ENCODE results near the gene PTGIR.

Gene PTGIR

GRCh38 chr19:46600384-46601317, 24.2 kb downstream of the PTGIR start:
- CTCF ChIA-PET, result interaction anchor here (0.6 to 4.9 kb wide), 10 partner anchors 11 to 205 kb away, joined by 3 to 24 read pairs (median 3); partner anchors contain the start of gene DACT3
- Histone ChIP-seq H3K4me3 (ENCODE audit: control insufficient read depth in 1 of 7, extremely low read depth in 1 of 7, insufficient read depth in 4 of 7, low read depth in 2 of 7, low read length in 6 of 7) (peak overlapping the region; percentile 58 to 100 (median 95)), H3K9me3 (ENCODE audit: control extremely low read depth in 1 of 5, control insufficient read depth in 4 of 5, insufficient read depth in 2 of 5, low read depth in 1 of 5, low read length in 4 of 5) (peaks cover 0 to 6% (median 3%) of the 10 kb centered on the region in 5 experiments), H3K36me3 (ENCODE audit: control insufficient read depth in 4 of 4, insufficient read depth in 4 of 4, low read length in 3 of 4) (peaks cover 3 to 8% (median 5%) of the 10 kb centered on the region in 4 experiments), H3K27me3 (replicated peaks in 2 of 5; ENCODE audit: control insufficient read depth in 4 of 5, insufficient read depth in 5 of 5, low read length in 4 of 5) (no peaks in the 10 kb centered on the region), H3K27ac (ENCODE audit: insufficient read depth in 1 of 2, low read depth in 1 of 2, low read length in 2 of 2, poor library complexity in 1 of 2, severe bottlenecking in 2 of 2) (peak overlapping the region; percentile 100), H3K4me1 (ENCODE audit: control extremely low read depth in 1 of 4, control insufficient read depth in 4 of 4, insufficient read depth in 4 of 4, low read length in 3 of 4) (peaks cover 0 to 29% (median 28%) of the 10 kb centered on the region in 4 experiments)
- WGBS (ENCODE audit: insufficient coverage), result 2% methylated on average over 56 of the region's 93 CpGs
- POLR2A ChIA-PET, result interaction anchor here (0.6 to 1.3 kb wide), 4 partner anchors 11 to 866 kb away, joined by 3 to 6 read pairs (median 4); partner anchors contain the start of genes DACT3 and ZC3H4
- DNase-seq, result peak; percentile 98 to 99 (median 99)

GRCh38 chr19:46599716-46600373, 25.0 kb downstream of the PTGIR start:
- ChIA-PET POLR2A (interaction anchor here (0.6 to 1.3 kb wide), 2 partner anchors 12 to 866 kb away, joined by 4 to 6 read pairs; no protein-coding TSS in a partner anchor), CTCF (interaction anchor here (1.0 to 4.9 kb wide), 6 partner anchors 12 to 63 kb away, joined by 3 to 24 read pairs (median 3); partner anchors contain the start of gene DACT3)
- whole genome bisulfite sequencing (ENCODE audit: insufficient coverage), result 67% methylated on average over 2 of the region's 9 CpGs

GRCh38 chr19:46598372-46598917, 26.4 kb downstream of the PTGIR start:
- ChIA-PET POLR2A (no interaction called here), CTCF (interaction anchor here (0.8 to 1.2 kb wide), 3 partner anchors 13 to 906 kb away, joined by 3 to 5 read pairs (median 4); partner anchors contain the start of gene QPCTL)

More at GRCh38 chr19:46599716-46600373, 25.0 kb downstream of the PTGIR start:
- peak overlapping the region; percentile 36 to 100 (median 77) for H3K4me3 ChIP-seq (ENCODE audit: control insufficient read depth in 1 of 7, extremely low read depth in 1 of 7, insufficient read depth in 4 of 7, low read depth in 2 of 7, low read length in 6 of 7)
- H3K27ac ChIP-seq (ENCODE audit: insufficient read depth in 1 of 2, low read depth in 1 of 2, low read length in 2 of 2, poor library complexity in 1 of 2, severe bottlenecking in 2 of 2), result peak overlapping the region; percentile 100
- H3K27me3 ChIP-seq (replicated peaks in 2 of 5; ENCODE audit: control insufficient read depth in 4 of 5, insufficient read depth in 5 of 5, low read length in 4 of 5), result no peaks in the 10 kb centered on the region
- no peak for DNase-seq
- peaks cover 0 to under 1% (median 0%) of the 10 kb centered on the region in 4 experiments for H3K36me3 ChIP-seq (ENCODE audit: control insufficient read depth in 4 of 4, insufficient read depth in 4 of 4, low read length in 3 of 4)
- H3K9me3 ChIP-seq (ENCODE audit: control extremely low read depth in 1 of 5, control insufficient read depth in 4 of 5, insufficient read depth in 2 of 5, low read depth in 1 of 5, low read length in 4 of 5), result peaks cover 0 to 6% (median 3%) of the 10 kb centered on the region in 5 experiments
- peaks cover 0 to 29% (median 28%) of the 10 kb centered on the region in 4 experiments for H3K4me1 ChIP-seq (ENCODE audit: control extremely low read depth in 1 of 4, control insufficient read depth in 4 of 4, insufficient read depth in 4 of 4, low read length in 3 of 4)

GRCh38 chr19:46596008-46596407, 28.9 kb downstream of the PTGIR start:
- H3K36me3 ChIP-seq (ENCODE audit: control insufficient read depth in 4 of 4, insufficient read depth in 4 of 4, low read length in 3 of 4), result no peaks in the 10 kb centered on the region
- peaks cover 0 to 6% (median 3%) of the 10 kb centered on the region in 5 experiments for H3K9me3 ChIP-seq (ENCODE audit: control extremely low read depth in 1 of 5, control insufficient read depth in 4 of 5, insufficient read depth in 2 of 5, low read depth in 1 of 5, low read length in 4 of 5)
- ChIA-PET POLR2A (no interaction called here), CTCF (interaction anchor here (0.8 to 0.9 kb wide), 2 partner anchors 10 to 22 kb away, joined by 3 read pairs; no protein-coding TSS in a partner anchor)
- H3K27ac ChIP-seq (ENCODE audit: insufficient read depth in 1 of 2, low read depth in 1 of 2, low read length in 2 of 2, poor library complexity in 1 of 2, severe bottlenecking in 2 of 2), result no peak overlapping the region
- WGBS (ENCODE audit: insufficient coverage), result no CpG with 5 or more reads among the region's 6 CpGs
- no peak overlapping the region for H3K4me3 ChIP-seq (ENCODE audit: control insufficient read depth in 1 of 7, extremely low read depth in 1 of 7, insufficient read depth in 4 of 7, low read depth in 2 of 7, low read length in 6 of 7)
- H3K27me3 ChIP-seq (replicated peaks in 2 of 5; ENCODE audit: control insufficient read depth in 4 of 5, insufficient read depth in 5 of 5, low read length in 4 of 5), result no peaks in the 10 kb centered on the region
- peaks cover 0 to 6% (median 3%) of the 10 kb centered on the region in 4 experiments for H3K4me1 ChIP-seq (ENCODE audit: control extremely low read depth in 1 of 4, control insufficient read depth in 4 of 4, insufficient read depth in 4 of 4, low read length in 3 of 4)
- DNase-seq, result no peak

More at GRCh38 chr19:46598372-46598917, 26.4 kb downstream of the PTGIR start:
- H3K4me1 ChIP-seq (ENCODE audit: control extremely low read depth in 1 of 4, control insufficient read depth in 4 of 4, insufficient read depth in 4 of 4, low read length in 3 of 4), result peaks cover 0 to 21% (median 19%) of the 10 kb centered on the region in 4 experiments
- H3K27ac ChIP-seq (ENCODE audit: insufficient read depth in 1 of 2, low read depth in 1 of 2, low read length in 2 of 2, poor library complexity in 1 of 2, severe bottlenecking in 2 of 2), result no peak overlapping the region
- H3K27me3 ChIP-seq (replicated peaks in 2 of 5; ENCODE audit: control insufficient read depth in 4 of 5, insufficient read depth in 5 of 5, low read length in 4 of 5), result no peaks in the 10 kb centered on the region
- WGBS (ENCODE audit: insufficient coverage), result 100% methylated on average over 4 of the region's 4 CpGs
- H3K4me3 ChIP-seq (ENCODE audit: control insufficient read depth in 1 of 7, extremely low read depth in 1 of 7, insufficient read depth in 4 of 7, low read depth in 2 of 7, low read length in 6 of 7), result no peak overlapping the region
- DNase-seq, result no peak
- H3K9me3 ChIP-seq (ENCODE audit: control extremely low read depth in 1 of 5, control insufficient read depth in 4 of 5, insufficient read depth in 2 of 5, low read depth in 1 of 5, low read length in 4 of 5), result peaks cover 0 to 6% (median 3%) of the 10 kb centered on the region in 5 experiments
- no peaks in the 10 kb centered on the region for H3K36me3 ChIP-seq (ENCODE audit: control insufficient read depth in 4 of 4, insufficient read depth in 4 of 4, low read length in 3 of 4)

- no peak overlapping the region for H3K4me3 ChIP-seq (ENCODE audit: control insufficient read depth in 1 of 7, extremely low read depth in 1 of 7, insufficient read depth in 4 of 7, low read depth in 2 of 7, low read length in 6 of 7)
- H3K9me3 ChIP-seq (ENCODE audit: control extremely low read depth in 1 of 5, control insufficient read depth in 4 of 5, insufficient read depth in 2 of 5, low read depth in 1 of 5, low read length in 4 of 5), result no peaks in the 10 kb centered on the region
- H3K27ac ChIP-seq (ENCODE audit: insufficient read depth in 1 of 2, low read depth in 1 of 2, low read length in 2 of 2, poor library complexity in 1 of 2, severe bottlenecking in 2 of 2), result no peak overlapping the region
- no peak for DNase-seq
- no peaks in the 10 kb centered on the region for H3K4me1 ChIP-seq (ENCODE audit: control extremely low read depth in 1 of 4, control insufficient read depth in 4 of 4, insufficient read depth in 4 of 4, low read length in 3 of 4)
- ChIA-PET POLR2A (no interaction called here), CTCF (no interaction called here)
- H3K27me3 ChIP-seq (replicated peaks in 2 of 5; ENCODE audit: control insufficient read depth in 4 of 5, insufficient read depth in 5 of 5, low read length in 4 of 5), result no peaks in the 10 kb centered on the region
- 100% methylated on average over 1 of the region's 3 CpGs for WGBS (ENCODE audit: insufficient coverage)
- H3K36me3 ChIP-seq (ENCODE audit: control insufficient read depth in 4 of 4, insufficient read depth in 4 of 4, low read length in 3 of 4), result no peaks in the 10 kb centered on the region
Measured at GRCh38 chr19:46591870-46592269, 33.0 kb downstream of the PTGIR start.

GRCh38 chr19:46591254-46591653, 33.6 kb downstream of the PTGIR start:
- POLR2A ChIA-PET, result no interaction called here
- Histone ChIP-seq H3K27me3 (replicated peaks in 2 of 5; ENCODE audit: control insufficient read depth in 4 of 5, insufficient read depth in 5 of 5, low read length in 4 of 5) (no peaks in the 10 kb centered on the region), H3K4me3 (ENCODE audit: control insufficient read depth in 1 of 7, extremely low read depth in 1 of 7, insufficient read depth in 4 of 7, low read depth in 2 of 7, low read length in 6 of 7) (no peak overlapping the region), H3K36me3 (ENCODE audit: control insufficient read depth in 4 of 4, insufficient read depth in 4 of 4, low read length in 3 of 4) (no peaks in the 10 kb centered on the region), H3K9me3 (ENCODE audit: control extremely low read depth in 1 of 5, control insufficient read depth in 4 of 5, insufficient read depth in 2 of 5, low read depth in 1 of 5, low read length in 4 of 5) (peaks cover 0 to 1% (median 0%) of the 10 kb centered on the region in 5 experiments), H3K4me1 (ENCODE audit: control extremely low read depth in 1 of 4, control insufficient read depth in 4 of 4, insufficient read depth in 4 of 4, low read length in 3 of 4) (no peaks in the 10 kb centered on the region), H3K27ac (ENCODE audit: insufficient read depth in 1 of 2, low read depth in 1 of 2, low read length in 2 of 2, poor library complexity in 1 of 2, severe bottlenecking in 2 of 2) (no peak overlapping the region)
- no CpG with 5 or more reads among the region's 4 CpGs for WGBS (ENCODE audit: insufficient coverage)
- CTCF ChIA-PET, result no interaction called here
- no peak for DNase-seq

Measured in common myeloid progenitor, CD34-positive (primary cell).